Coronary artery (tissue), 2 donors: ENCODE measurements around the gene OLFM2.
"Not testable (repeated sequence)": the region's sequence is repeated elsewhere in the genome, so short reads cannot be mapped to it uniquely, and the experiment has no call there.

ENCODE experiments used
- DNase-seq: peaks from one replicate; pipeline ENCODE4 v3.0.0-alpha.2; 2017; ENCODE audit warnings: low spot score
- H3K27ac ChIP-seq, 2 donors: fragments of 200-600 bp; sonication (generic); one replicate each; pipeline ENCODE4 v1.5.1; 2016 to 2019
- H3K4me3 ChIP-seq: fragments of 200-600 bp; sonication (generic); 2 replicates; pipeline ENCODE4 v1.5.1; 2016; ENCODE audit warnings: mild to moderate bottlenecking, moderate library complexity
- CTCF ChIP-seq: fragments of 200-600 bp; sonication (generic); IDR thresholded peaks from one replicate; pipeline ENCODE4 v1.5.1; 2019; ENCODE audit warnings: antibody characterized with exemption

The OLFM2 gene

GRCh38 chr19:9934132-9934950 lies 2.0 kb downstream of the OLFM2 start:
- Histone ChIP-seq H3K27ac (no peak overlapping the region), H3K4me3 (no peak overlapping the region)
- TF ChIP-seq CTCF = peak; percentile 55
- DNase-seq = no peak

DNA sequence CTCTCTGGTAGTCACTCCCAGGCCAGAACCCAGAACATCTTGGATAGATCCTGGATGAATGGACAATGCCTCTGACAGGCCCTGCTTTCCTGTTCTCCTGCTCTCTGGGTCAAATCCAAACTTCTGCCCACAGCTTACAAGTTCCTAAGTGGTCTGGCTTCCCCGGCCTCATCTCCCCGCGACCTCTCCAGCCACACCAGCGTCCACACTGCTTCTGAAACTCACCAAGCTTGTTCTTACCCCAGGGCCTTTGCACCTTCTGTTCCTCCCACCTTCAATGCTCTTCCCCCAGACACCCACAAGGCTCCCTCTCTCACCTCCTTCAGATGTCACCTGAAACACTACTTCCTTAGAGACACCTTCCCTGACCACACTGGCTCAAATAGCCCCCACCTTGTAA lies 3.5 kb downstream of the OLFM2 start:
- no peak for DNase-seq
- no peak for TF ChIP-seq CTCF
- Histone ChIP-seq H3K27ac (no peak overlapping the region), H3K4me3 (no peak overlapping the region)

- no peak for DNase-seq
- no peak for TF ChIP-seq CTCF
- H3K4me3 ChIP-seq = no peak overlapping the region
- H3K27ac ChIP-seq = no peak overlapping the region
Measured at GRCh38 chr19:9931629-9932028, 4.7 kb downstream of the OLFM2 start.

DNA sequence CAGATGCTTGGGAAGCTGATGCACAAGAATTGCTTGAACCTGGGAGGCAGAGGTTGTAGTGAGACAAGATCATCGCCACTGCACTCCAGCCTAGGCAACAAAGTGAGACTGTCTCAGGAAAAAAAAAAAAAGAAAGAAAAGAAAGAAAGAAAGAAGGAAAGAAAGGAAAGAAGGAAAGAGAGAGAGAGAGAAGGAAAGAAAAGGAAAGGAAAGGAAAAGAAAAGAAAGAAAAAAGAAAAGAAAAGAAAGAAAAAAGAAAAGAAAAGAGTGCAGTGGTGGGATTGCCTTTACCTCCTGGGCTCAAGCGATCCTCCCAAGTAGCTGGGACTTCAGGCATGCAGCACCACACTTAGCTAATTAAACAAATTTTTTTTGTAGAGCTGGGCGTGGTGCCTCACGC lies 12.9 kb downstream of the OLFM2 start:
- Histone ChIP-seq H3K27ac (no peak overlapping the region), H3K4me3 (no peak overlapping the region)
- no peak for DNase-seq
- TF ChIP-seq CTCF = no peak

DNA sequence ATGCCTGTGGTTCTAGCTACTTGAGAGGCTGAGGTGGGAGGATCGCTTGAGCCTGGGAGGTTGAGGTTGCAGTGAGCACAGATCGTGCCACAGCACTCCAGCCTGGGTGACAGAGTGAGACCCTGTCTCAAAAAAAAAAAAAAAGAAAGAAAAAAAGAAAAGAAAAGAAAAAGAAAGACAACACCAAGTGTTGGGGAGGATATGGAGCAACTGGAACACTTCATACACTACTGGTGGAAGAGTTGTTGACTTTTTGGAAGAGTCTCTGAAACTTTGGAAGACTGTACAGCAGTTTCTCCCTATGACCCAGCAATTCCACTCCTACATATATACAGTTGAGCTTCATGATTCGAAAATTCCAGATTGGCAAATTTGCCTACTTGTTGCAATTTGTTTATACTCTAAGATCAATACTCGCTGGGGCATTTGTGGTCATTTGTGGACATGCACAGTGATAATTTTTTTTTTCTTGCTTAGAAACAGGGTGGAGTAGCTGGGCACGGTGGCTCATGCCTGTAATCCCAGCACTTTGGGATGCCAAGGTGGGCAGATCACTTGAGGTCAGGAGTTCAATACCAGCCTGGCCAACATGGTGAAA lies 13.4 kb downstream of the OLFM2 start:
- DNase-seq, H3K27ac ChIP-seq, H3K4me3 ChIP-seq: not testable (repeated sequence)

- TF ChIP-seq CTCF = no peak
- Histone ChIP-seq H3K4me3 (no peak overlapping the region), H3K27ac (no peak overlapping the region)
- DNase-seq = no peak
Measured at GRCh38 chr19:9917321-9917720, 19.0 kb downstream of the OLFM2 start.

DNA sequence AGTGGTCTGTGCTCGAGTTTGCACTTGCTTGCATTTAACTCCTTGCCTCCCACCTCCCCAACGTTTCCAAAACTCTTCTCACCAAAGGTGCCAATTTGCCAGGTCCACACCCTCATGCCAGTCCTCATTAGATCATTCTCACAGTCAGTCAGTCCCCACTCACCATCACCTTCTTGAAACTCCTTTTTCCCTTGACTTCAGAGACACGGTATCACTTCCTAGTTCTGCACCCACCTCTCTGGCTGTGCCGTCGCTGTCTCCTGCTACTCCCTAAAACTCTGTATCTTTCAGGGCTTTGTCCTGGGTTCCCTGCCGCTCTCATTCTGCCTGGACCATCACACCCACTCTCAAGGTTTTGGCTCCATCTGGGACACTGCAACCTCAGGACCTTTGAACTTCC lies 19.6 kb downstream of the OLFM2 start:
- Histone ChIP-seq H3K27ac (no peak overlapping the region), H3K4me3 (no peak overlapping the region)
- no peak for DNase-seq
- no peak for TF ChIP-seq CTCF
